Mesenchymal stem cell (in vitro differentiated cells and primary cell): ENCODE data around the gene MYO1A.

Experiments
- DNase-seq: peaks from one replicate; pipeline ENCODE4 v3.0.0-alpha.2; 2013
- H2AFZ ChIP-seq: one replicate; pipeline ENCODE4 v1.6.1; 2013; ENCODE audit warnings: low read depth, mild to moderate bottlenecking, control low read depth, inconsistent platforms, low read length, moderate library complexity
- H2AK5ac ChIP-seq: 2 replicates; pipeline ENCODE4 v1.6.1; 2013; ENCODE audit warnings: low read length, moderate library complexity, mild to moderate bottlenecking, inconsistent platforms; ENCODE audit not compliant: severe bottlenecking
- H2BK120ac ChIP-seq: one replicate; pipeline ENCODE4 v1.6.1; 2013; ENCODE audit warnings: low read depth, mild to moderate bottlenecking, inconsistent platforms, low read length, moderate library complexity
- H2BK12ac ChIP-seq, 2 experiments: one replicate each; pipeline ENCODE4 v1.6.1; 2013; ENCODE audit warnings: inconsistent platforms in 2 of 2, low read length in 2 of 2, mild to moderate bottlenecking in 2 of 2, moderate library complexity in 2 of 2, control low read depth in 1 of 2
- H2BK15ac ChIP-seq: one replicate; pipeline ENCODE4 v1.6.1; 2013; ENCODE audit warnings: mild to moderate bottlenecking, low read depth, inconsistent platforms; ENCODE audit not compliant: poor library complexity, severe bottlenecking
- H2BK5ac ChIP-seq: 2 replicates; pipeline ENCODE4 v1.6.1; 2013; ENCODE audit warnings: low read depth, mild to moderate bottlenecking, low read length, control low read depth, inconsistent platforms; ENCODE audit not compliant: poor library complexity, severe bottlenecking
- H3K14ac ChIP-seq, 2 experiments: one replicate each; pipeline ENCODE4 v1.6.1; 2013; ENCODE audit warnings: inconsistent platforms in 2 of 2, low read length in 2 of 2, control low read depth in 1 of 2, mild to moderate bottlenecking in 1 of 2, moderate library complexity in 1 of 2
- H3K18ac ChIP-seq, 2 experiments: one replicate each; pipeline ENCODE4 v1.6.1; 2013; ENCODE audit warnings: inconsistent platforms in 2 of 2, low read length in 2 of 2, control low read depth in 1 of 2, low read depth in 1 of 2, mild to moderate bottlenecking in 1 of 2
- H3K23ac ChIP-seq, 2 experiments: one replicate each; pipeline ENCODE4 v1.6.1; 2013; ENCODE audit warnings: inconsistent platforms in 2 of 2, low read length in 2 of 2, mild to moderate bottlenecking in 2 of 2, moderate library complexity in 2 of 2, control low read depth in 1 of 2
- H3K27ac ChIP-seq: 2 replicates; pipeline ENCODE4 v1.5.1; 2013; ENCODE audit warnings: mild to moderate bottlenecking, moderate library complexity, low read length, control low read depth, inconsistent platforms; ENCODE audit not compliant: poor library complexity, severe bottlenecking
- H3K27me3 ChIP-seq, 2 experiments: 2 replicates each; pipeline versions ENCODE4 v1.6.1 to v1.7.0; 2013; ENCODE audit warnings: low read length in 2 of 2, mild to moderate bottlenecking in 2 of 2, moderate library complexity in 2 of 2, control low read depth in 1 of 2, inconsistent platforms in 1 of 2; ENCODE audit not compliant: control insufficient read depth in 1 of 2, insufficient read depth in 1 of 2
- H3K36me3 ChIP-seq, 2 experiments: 2 replicates each; pipeline versions ENCODE4 v1.6.1 to v1.7.0; 2013; ENCODE audit warnings: low read length in 2 of 2, control low read depth in 1 of 2, inconsistent platforms in 1 of 2, low read depth in 1 of 2, mild to moderate bottlenecking in 1 of 2; ENCODE audit not compliant: insufficient read depth in 2 of 2, control insufficient read depth in 1 of 2
- H3K4ac ChIP-seq, 2 experiments: one replicate each; pipeline ENCODE4 v1.6.1; 2013; ENCODE audit warnings: inconsistent platforms in 2 of 2, low read length in 2 of 2, mild to moderate bottlenecking in 2 of 2, moderate library complexity in 2 of 2, control low read depth in 1 of 2, low read depth in 1 of 2
- H3K4me1 ChIP-seq: 2 replicates; pipeline ENCODE4 v1.6.1; 2013; ENCODE audit warnings: low read depth, low read length, control low read depth; ENCODE audit not compliant: control insufficient read depth, insufficient read depth
- H3K4me2 ChIP-seq: 2 replicates; pipeline ENCODE4 v1.6.1; 2013; ENCODE audit warnings: low read length, mild to moderate bottlenecking, inconsistent platforms; ENCODE audit not compliant: poor library complexity, severe bottlenecking
- H3K4me3 ChIP-seq, 2 experiments: 2 replicates each; pipeline versions ENCODE4 v1.5.1 to v1.7.0; 2013; ENCODE audit warnings: low read length in 2 of 2, mild to moderate bottlenecking in 2 of 2, control low read depth in 1 of 2, low read depth in 1 of 2; ENCODE audit not compliant: insufficient read depth in 1 of 2
- H3K79me1 ChIP-seq: replicated peaks from 2 replicates; pipeline ENCODE4 v1.6.1; 2013; ENCODE audit warnings: mild to moderate bottlenecking, control low read depth, low read length, inconsistent platforms; ENCODE audit not compliant: poor library complexity, severe bottlenecking
- H3K9ac ChIP-seq: 2 replicates; pipeline ENCODE4 v1.7.0; 2013; ENCODE audit warnings: mild to moderate bottlenecking, low read length, moderate library complexity
- H3K9me3 ChIP-seq: 2 replicates; pipeline ENCODE4 v1.7.0; 2013; ENCODE audit warnings: mild to moderate bottlenecking, low read length; ENCODE audit not compliant: control insufficient read depth
- H4K8ac ChIP-seq: one replicate; pipeline ENCODE4 v1.6.1; 2013; ENCODE audit warnings: inconsistent platforms, mild to moderate bottlenecking, low read length, moderate library complexity
- H4K91ac ChIP-seq: one replicate; pipeline ENCODE4 v1.6.1; 2013; ENCODE audit warnings: mild to moderate bottlenecking, low read length, inconsistent platforms
- WGBS: methylation state at CpG from one replicate; pipeline ENCODE4 v1.1.7; 2013; ENCODE audit warnings: mixed read lengths; 5-methylcytosine and 5-hydroxymethylcytosine counted together

MYO1A gene

DNA sequence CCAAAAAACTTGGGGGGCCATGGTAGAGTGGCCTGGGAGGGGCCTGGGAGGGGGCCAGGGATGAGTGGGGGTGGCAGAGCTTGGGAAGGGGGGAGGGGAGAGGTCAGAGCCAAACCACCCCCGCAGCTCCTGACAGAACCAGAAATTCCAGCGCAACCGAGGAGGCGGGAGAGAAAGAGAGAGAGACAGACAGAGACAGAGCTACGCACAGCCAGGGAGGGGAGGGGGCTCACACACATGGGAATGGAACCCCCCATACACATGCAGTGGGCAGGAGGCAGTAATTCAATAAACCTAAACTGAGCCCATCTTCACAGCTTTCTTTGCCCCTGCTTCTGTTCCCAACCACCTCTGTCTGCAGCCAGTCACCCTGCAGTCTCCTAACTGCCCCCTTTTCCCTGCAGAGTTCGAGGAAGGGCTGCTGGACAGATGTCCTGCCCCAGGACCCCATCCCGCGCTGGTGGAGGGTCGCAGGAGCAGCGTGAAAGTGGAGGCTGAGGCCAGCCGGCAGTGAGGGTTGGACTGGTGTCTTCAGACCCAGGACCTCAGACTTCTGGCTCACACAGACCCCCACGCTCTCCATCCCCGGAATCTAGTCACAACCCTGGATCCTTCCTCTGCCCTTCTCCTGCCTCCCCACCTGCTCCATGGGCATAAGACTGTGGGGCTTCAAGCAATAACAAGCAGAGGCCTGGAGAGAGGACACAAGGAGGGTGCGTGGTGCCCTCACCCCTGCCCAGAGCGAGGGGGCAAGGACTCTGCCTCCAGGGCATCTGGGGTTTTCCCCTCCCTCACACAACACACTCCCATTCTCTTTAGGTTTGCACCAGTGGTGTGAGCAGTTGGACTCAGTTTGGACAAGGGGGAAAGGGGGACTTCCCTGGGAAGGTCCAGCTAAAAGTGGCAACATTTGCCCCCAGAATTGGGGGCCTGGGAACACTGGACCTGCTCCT, 44.6 kb upstream of the MYO1A start:
- Histone ChIP-seq H3K9me3 (no peaks in the 10 kb centered on the region), H3K9ac (peak overlapping the region; percentile 67), H2BK5ac (no peak overlapping the region), H3K27ac (peak overlapping the region; percentile 27), H2BK120ac (no peak overlapping the region), H3K4me1 (peaks cover 38% of the 10 kb centered on the region), H3K18ac (peak overlapping the region; percentile 56 to 91), H2AK5ac (no peak overlapping the region), H3K36me3 (peaks cover 76 to 81% of the 10 kb centered on the region in 2 experiments), H2BK12ac (peak overlapping the region; percentile 7 to 88), H2AFZ (no peak overlapping the region), H3K4me3 (peak overlapping the region in 1 of 2 experiments; percentile 5), H3K14ac (peak overlapping the region in 1 of 2 experiments; percentile 88), H3K4ac (peak overlapping the region; percentile 15 to 76), H3K23ac (peak overlapping the region in 1 of 2 experiments; percentile 36), H4K91ac (peak overlapping the region; percentile 55), H2BK15ac (peak overlapping the region; percentile 29), H3K4me2 (no peak overlapping the region), H4K8ac (peak overlapping the region; percentile 83), H3K27me3 (no peaks in the 10 kb centered on the region), H3K79me1 (peaks cover 22% of the 10 kb centered on the region)
- 63% methylated on average over 13 of the region's 15 CpGs for WGBS
- DNase-seq, result no peak

DNA sequence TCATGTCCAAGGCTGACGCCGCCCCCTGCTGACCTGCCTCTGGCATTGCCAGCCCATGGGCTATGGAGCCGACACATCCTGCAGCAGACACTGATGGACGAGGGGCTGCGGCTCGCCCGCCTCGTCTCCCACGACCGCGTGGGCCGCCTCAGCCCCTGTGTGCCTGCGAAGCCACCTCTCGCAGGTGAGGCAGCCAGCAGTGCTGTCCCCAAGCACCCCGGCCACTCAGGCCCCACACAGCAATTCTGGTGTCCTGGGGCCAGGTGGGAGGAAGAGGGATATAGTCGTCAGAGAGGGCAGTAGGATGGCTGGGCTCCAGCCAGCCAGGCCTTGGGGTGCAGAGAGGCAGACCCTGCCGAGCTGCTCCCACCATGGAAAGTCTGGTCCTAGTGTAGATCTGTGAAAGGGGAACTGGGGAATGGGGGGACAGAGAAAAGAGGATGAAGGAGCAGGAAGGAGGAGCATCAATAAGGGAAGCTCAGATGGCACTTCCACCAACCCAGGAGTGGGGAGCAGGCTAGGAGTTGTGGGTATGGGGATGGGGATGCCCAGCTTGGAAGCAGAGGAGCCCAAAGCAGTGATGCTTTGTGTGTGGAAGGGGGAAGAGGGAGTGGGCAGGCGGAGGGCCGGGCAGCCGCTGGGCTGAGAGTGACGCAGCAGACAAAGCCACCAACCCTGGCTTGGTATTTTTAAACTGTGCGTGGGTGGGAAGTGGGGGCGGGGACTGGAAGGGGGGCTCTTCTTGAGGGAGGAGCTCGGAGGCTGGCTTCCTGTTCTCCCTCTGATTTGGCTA, 43.7 kb upstream of the MYO1A start:
- H2BK12ac ChIP-seq, result peak overlapping the region; percentile 69 to 95
- DNase-seq, result peak; percentile 87
- peak overlapping the region; percentile 45 for H2BK120ac ChIP-seq
- H3K4me1 ChIP-seq, result peaks cover 38% of the 10 kb centered on the region
- peak overlapping the region in 1 of 2 experiments; percentile 48 for H3K4me3 ChIP-seq
- peak overlapping the region; percentile 79 to 93 for H3K18ac ChIP-seq
- peak overlapping the region; percentile 58 for H2AK5ac ChIP-seq
- H3K14ac ChIP-seq, result peak overlapping the region in 1 of 2 experiments; percentile 89
- no peak overlapping the region for H2BK5ac ChIP-seq
- 46% methylated on average over 24 of the region's 24 CpGs for WGBS
- peaks cover 67 to 72% of the 10 kb centered on the region in 2 experiments for H3K36me3 ChIP-seq
- no peaks in the 10 kb centered on the region for H3K27me3 ChIP-seq
- H2AFZ ChIP-seq, result no peak overlapping the region
- H2BK15ac ChIP-seq, result peak overlapping the region; percentile 41
- peak overlapping the region; percentile 77 for H3K9ac ChIP-seq
- H3K27ac ChIP-seq, result peak overlapping the region; percentile 3
- H4K91ac ChIP-seq, result peak overlapping the region; percentile 84
- peak overlapping the region; percentile 71 for H3K4ac ChIP-seq
- H3K4me2 ChIP-seq, result no peak overlapping the region
- peaks cover 23% of the 10 kb centered on the region for H3K79me1 ChIP-seq
- peak overlapping the region in 1 of 2 experiments; percentile 35 for H3K23ac ChIP-seq
- no peaks in the 10 kb centered on the region for H3K9me3 ChIP-seq
- H4K8ac ChIP-seq, result peak overlapping the region; percentile 76

DNA sequence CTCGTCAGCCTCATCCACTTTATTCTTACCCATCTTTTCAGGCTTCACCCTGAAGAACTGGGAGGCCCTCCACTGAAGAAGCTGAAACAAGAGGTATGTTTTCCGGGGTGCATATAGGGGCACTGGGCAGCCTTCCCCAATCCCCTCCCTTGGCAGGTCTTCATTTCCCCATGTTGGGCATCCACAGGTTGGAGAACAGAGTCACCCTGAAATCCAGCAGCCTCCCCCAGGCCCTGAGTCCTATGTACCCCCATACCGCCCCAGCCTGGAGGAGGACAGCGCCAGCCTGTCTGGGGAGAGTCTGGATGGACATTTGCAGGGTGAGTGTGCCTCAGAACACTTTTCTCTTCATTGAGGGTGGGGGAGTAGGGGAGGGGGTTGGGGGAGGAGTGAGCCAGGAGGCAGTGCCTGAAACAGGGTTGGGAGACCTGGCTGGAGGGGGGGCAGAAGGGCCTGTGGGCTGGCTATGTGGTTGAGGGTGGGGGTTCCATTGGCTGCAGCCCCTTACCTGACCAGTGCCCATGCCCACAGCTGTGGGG, 43.0 kb upstream of the MYO1A start:
- H3K23ac ChIP-seq, result no peak overlapping the region

More for the DNA sequence above, 43.0 kb upstream of the MYO1A start:
- H2BK5ac ChIP-seq, result no peak overlapping the region
- DNase-seq, result no peak
- H2BK120ac ChIP-seq, result no peak overlapping the region
- H2BK12ac ChIP-seq, result peak overlapping the region in 1 of 2 experiments; percentile 95
- peaks cover 64 to 65% of the 10 kb centered on the region in 2 experiments for H3K36me3 ChIP-seq
- peaks cover 23% of the 10 kb centered on the region for H3K79me1 ChIP-seq
- peaks cover 38% of the 10 kb centered on the region for H3K4me1 ChIP-seq
- H3K27me3 ChIP-seq, result no peaks in the 10 kb centered on the region
- no peak overlapping the region for H3K4ac ChIP-seq
- H2AFZ ChIP-seq, result no peak overlapping the region
- no peak overlapping the region for H2BK15ac ChIP-seq
- no peak overlapping the region for H4K8ac ChIP-seq
- no peak overlapping the region for H3K4me2 ChIP-seq
- peak overlapping the region in 1 of 2 experiments; percentile 90 for H3K4me3 ChIP-seq
- H3K27ac ChIP-seq, result no peak overlapping the region
- H3K9ac ChIP-seq, result peak overlapping the region; percentile 95
- no peak overlapping the region for H4K91ac ChIP-seq
- H3K14ac ChIP-seq, result no peak overlapping the region
- no peak overlapping the region for H2AK5ac ChIP-seq
- H3K18ac ChIP-seq, result no peak overlapping the region
- 81% methylated on average over 4 of the region's 4 CpGs for WGBS
- H3K9me3 ChIP-seq, result no peaks in the 10 kb centered on the region
